Neuronal stem cell (in vitro differentiated cells): ENCODE results near the gene ERGIC2.

Experiments used
- DNase-seq: peaks from one replicate; pipeline ENCODE4 v3.0.0-alpha.2; 2013; ENCODE audit warnings: low spot score
- H2AFZ ChIP-seq: one replicate; pipeline ENCODE4 v1.6.1; 2013; ENCODE audit warnings: mild to moderate bottlenecking, low read length, inconsistent platforms
- H2AK5ac ChIP-seq: 2 replicates; pipeline ENCODE4 v1.6.1; 2013; ENCODE audit warnings: low read depth, mild to moderate bottlenecking, inconsistent platforms, low read length, moderate library complexity, mixed read lengths
- H2BK120ac ChIP-seq: 2 replicates; pipeline ENCODE4 v1.6.1; 2013; ENCODE audit warnings: low read depth, mild to moderate bottlenecking, inconsistent platforms, low read length, moderate library complexity, mixed read lengths
- H2BK12ac ChIP-seq: one replicate; pipeline ENCODE4 v1.6.1; 2013; ENCODE audit warnings: low read length, inconsistent platforms
- H2BK15ac ChIP-seq: 2 replicates; pipeline ENCODE4 v1.6.1; 2013; ENCODE audit warnings: mild to moderate bottlenecking, low read length, inconsistent platforms, mixed read lengths
- H2BK5ac ChIP-seq: one replicate; pipeline ENCODE4 v1.6.1; 2013; ENCODE audit warnings: inconsistent platforms, mild to moderate bottlenecking, low read length, moderate library complexity
- H3K14ac ChIP-seq: one replicate; pipeline ENCODE4 v1.6.1; 2013; ENCODE audit warnings: low read length, inconsistent platforms
- H3K18ac ChIP-seq: 2 replicates; pipeline ENCODE4 v1.6.1; 2013; ENCODE audit warnings: low read length, inconsistent platforms
- H3K23ac ChIP-seq: 2 replicates; pipeline ENCODE4 v1.6.1; 2013; ENCODE audit warnings: low read depth, mild to moderate bottlenecking, mixed read lengths, low read length, inconsistent platforms; ENCODE audit not compliant: poor library complexity
- H3K27ac ChIP-seq: replicated peaks from 3 replicates; pipeline ENCODE4 v1.5.1; 2013; ENCODE audit warnings: low read length, inconsistent platforms
- H3K27me3 ChIP-seq, 3 experiments: 2 replicates each; pipeline ENCODE4 v1.6.1; 2013; ENCODE audit warnings: low read length in 3 of 3, mild to moderate bottlenecking in 2 of 3, inconsistent platforms in 1 of 3, low read depth in 1 of 3, mixed read lengths in 1 of 3, moderate library complexity in 1 of 3; ENCODE audit not compliant: control insufficient read depth in 3 of 3, insufficient read depth in 3 of 3
- H3K36me3 ChIP-seq, 2 donors: replicated peaks in 1 of 2; 2 replicates each; pipeline ENCODE4 v1.6.1; 2013; ENCODE audit warnings: low read length in 2 of 2; ENCODE audit not compliant: control insufficient read depth in 2 of 2, insufficient read depth in 2 of 2
- H3K4ac ChIP-seq: 2 replicates; pipeline ENCODE4 v1.6.1; 2013; ENCODE audit warnings: inconsistent platforms, mild to moderate bottlenecking, low read length, moderate library complexity
- H3K4me1 ChIP-seq, 2 donors: 1 replicate in 1 of 2; 2 replicates in 1 of 2; pipeline ENCODE4 v1.6.1; 2013; ENCODE audit warnings: low read length in 2 of 2, low read depth in 1 of 2; ENCODE audit not compliant: control insufficient read depth in 2 of 2, insufficient read depth in 1 of 2
- H3K4me2 ChIP-seq: one replicate; pipeline ENCODE4 v1.6.1; 2013; ENCODE audit warnings: mild to moderate bottlenecking, low read length, inconsistent platforms; ENCODE audit not compliant: insufficient read depth, poor library complexity, severe bottlenecking
- H3K4me3 ChIP-seq, 2 donors: 2 replicates each; pipeline ENCODE4 v1.5.1; 2013; ENCODE audit warnings: low read length in 2 of 2, mild to moderate bottlenecking in 2 of 2, inconsistent platforms in 1 of 2, moderate library complexity in 1 of 2
- H3K79me1 ChIP-seq: one replicate; pipeline ENCODE4 v1.6.1; 2013; ENCODE audit warnings: low read depth, mild to moderate bottlenecking, inconsistent platforms, low read length, moderate library complexity
- H3K9ac ChIP-seq: one replicate; pipeline ENCODE4 v1.6.1; 2013; ENCODE audit warnings: mild to moderate bottlenecking, low read depth, low read length, inconsistent platforms; ENCODE audit not compliant: poor library complexity
- H3K9me3 ChIP-seq, 2 donors: replicated peaks in 1 of 2; 2 replicates each; pipeline versions ENCODE3 to v1.6.1; 2013; ENCODE audit warnings: low read length in 2 of 2, mild to moderate bottlenecking in 2 of 2, inconsistent platforms in 1 of 2, low read depth in 1 of 2, mixed read lengths in 1 of 2, moderate library complexity in 1 of 2; ENCODE audit not compliant: control insufficient read depth in 2 of 2, insufficient read depth in 1 of 2
- H4K8ac ChIP-seq: one replicate; pipeline ENCODE4 v1.6.1; 2013; ENCODE audit warnings: low read depth, mild to moderate bottlenecking, inconsistent platforms, low read length, moderate library complexity
- H4K91ac ChIP-seq: one replicate; pipeline ENCODE4 v1.6.1; 2013; ENCODE audit warnings: low read length, low read depth, mild to moderate bottlenecking, inconsistent platforms; ENCODE audit not compliant: poor library complexity
- WGBS, 2 donors: extraction: QIAGEN DNeasy Blood & Tissue Kit; methylation state at CpG; one replicate each; pipeline ENCODE4 v1.1.7; 2013; ENCODE audit warnings: missing lambda C conversion rate in 2 of 2, mixed read lengths in 1 of 2; ENCODE audit not compliant: insufficient read length in 2 of 2, insufficient replicate concordance in 1 of 2; ENCODE audit errors: extremely low coverage in 2 of 2; 5-methylcytosine and 5-hydroxymethylcytosine counted together

The ERGIC2 gene

DNA sequence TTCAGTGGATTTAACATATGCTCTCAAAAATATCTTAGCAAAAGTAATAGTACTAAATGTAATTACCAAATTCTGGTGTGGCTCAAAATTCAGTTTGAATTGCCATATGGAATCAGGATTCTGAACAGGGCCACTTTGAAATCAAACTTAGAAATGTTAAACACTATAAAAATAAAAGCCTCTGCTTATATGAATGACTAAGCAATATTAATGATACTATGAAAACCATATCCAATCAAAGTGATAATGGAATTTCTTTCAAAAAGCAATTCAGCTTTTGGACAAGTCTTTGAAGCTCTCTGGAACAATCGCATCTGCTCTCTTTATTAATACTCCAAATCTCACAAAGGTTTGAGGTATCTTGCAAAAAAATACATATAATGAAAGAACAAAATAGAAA is 51.6 kb downstream of the ERGIC2 start:
- Histone ChIP-seq H2AFZ (no peak overlapping the region), H3K4ac (no peak overlapping the region), H3K9ac (no peak overlapping the region), H3K18ac (no peak overlapping the region), H2AK5ac (no peak overlapping the region), H2BK12ac (no peak overlapping the region), H3K27ac (no peak overlapping the region), H4K8ac (no peak overlapping the region), H2BK5ac (no peak overlapping the region), H3K79me1 (no peaks in the 10 kb centered on the region), H3K4me2 (no peak overlapping the region), H3K9me3 (no peaks in the 10 kb centered on the region), H2BK120ac (no peak overlapping the region), H3K36me3 (peaks cover 0 to 4% of the 10 kb centered on the region in 2 donors), H3K23ac (no peak overlapping the region), H3K27me3 (no peaks in the 10 kb centered on the region), H3K14ac (no peak overlapping the region), H2BK15ac (no peak overlapping the region), H3K4me3 (no peak overlapping the region), H3K4me1 (no peaks in the 10 kb centered on the region), H4K91ac (no peak overlapping the region)
- no CpG with 5 or more reads among the region's 1 CpG for WGBS, 2 donors
- DNase-seq = no peak

DNA sequence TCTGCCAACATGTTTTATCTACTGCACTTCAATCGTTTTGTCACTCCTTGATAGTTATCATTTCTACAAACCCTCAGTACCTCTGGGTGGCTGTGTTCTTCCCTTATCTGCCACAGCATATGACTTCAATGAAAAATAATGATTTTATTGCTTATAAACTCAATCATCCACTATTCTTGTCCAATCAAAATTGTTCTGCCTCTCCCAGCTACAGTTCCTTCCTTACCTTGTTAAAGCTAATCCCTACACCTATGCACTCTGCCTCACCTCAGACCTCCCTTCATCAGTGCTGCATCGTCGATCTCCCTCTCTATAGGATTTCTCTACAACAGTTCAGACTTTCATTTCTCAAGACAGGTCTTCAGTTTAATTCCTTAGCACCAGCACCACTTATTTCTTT is 58.8 kb downstream of the ERGIC2 start:
- Histone ChIP-seq H3K18ac (no peak overlapping the region), H2AFZ (no peak overlapping the region), H3K27ac (no peak overlapping the region), H2AK5ac (no peak overlapping the region), H3K27me3 (no peaks in the 10 kb centered on the region), H3K4me1 (no peaks in the 10 kb centered on the region), H3K23ac (no peak overlapping the region), H2BK5ac (no peak overlapping the region), H3K4ac (no peak overlapping the region), H4K8ac (no peak overlapping the region), H3K79me1 (no peaks in the 10 kb centered on the region), H3K14ac (no peak overlapping the region), H2BK15ac (no peak overlapping the region), H3K4me2 (no peak overlapping the region), H2BK12ac (no peak overlapping the region), H3K4me3 (no peak overlapping the region), H4K91ac (no peak overlapping the region), H3K9ac (no peak overlapping the region), H3K36me3 (peaks cover 2 to 9% of the 10 kb centered on the region in 2 donors), H2BK120ac (no peak overlapping the region), H3K9me3 (peaks cover 2 to 9% of the 10 kb centered on the region in 2 donors)
- DNase-seq = no peak
- no CpG with 5 or more reads among the region's 3 CpGs for WGBS, 2 donors

DNA sequence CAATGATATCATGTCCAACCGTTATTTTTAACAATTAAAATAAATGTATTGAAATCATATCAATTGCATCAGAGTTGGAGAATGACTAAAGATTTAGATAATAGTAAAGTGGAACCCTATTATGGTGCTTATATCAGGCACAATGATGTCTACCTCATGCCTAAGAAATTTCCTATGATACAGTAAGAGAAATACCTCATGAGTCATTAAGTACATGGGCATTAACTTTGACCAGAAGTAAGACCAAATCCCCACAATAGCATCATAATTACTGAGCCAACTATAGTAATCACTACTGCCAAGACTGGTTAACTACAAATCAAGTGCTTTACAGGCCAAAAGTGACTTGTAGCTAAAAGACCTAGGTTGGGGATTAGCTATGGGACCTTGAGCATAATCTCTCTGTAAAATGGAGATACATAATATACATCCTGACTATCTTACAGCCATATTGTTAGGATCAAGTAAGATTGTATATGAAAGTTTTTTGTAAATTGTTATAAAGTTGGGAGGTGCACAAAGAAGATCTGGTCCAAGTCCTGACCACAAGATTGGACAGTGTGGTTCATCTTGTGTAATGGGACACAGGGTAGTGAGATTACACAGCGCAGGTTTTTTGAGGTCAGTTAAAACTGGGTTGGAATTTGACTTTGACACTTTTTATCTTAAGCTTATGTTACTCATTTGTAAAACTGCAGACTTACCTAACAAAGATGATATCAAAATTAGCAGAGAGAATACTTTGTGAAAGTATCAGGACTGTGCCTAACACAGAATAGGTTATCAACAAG is 60.5 kb downstream of the ERGIC2 start:
- no peak overlapping the region for H3K9ac ChIP-seq
- H2BK15ac ChIP-seq = no peak overlapping the region
- no peak overlapping the region for H3K27ac ChIP-seq
- H4K91ac ChIP-seq = no peak overlapping the region
- H3K4me2 ChIP-seq = no peak overlapping the region
- DNase-seq = no peak
- H3K79me1 ChIP-seq = no peaks in the 10 kb centered on the region
- no CpG with 5 or more reads among the region's 2 CpGs for WGBS, 2 donors
- H2BK120ac ChIP-seq = no peak overlapping the region
- no peaks in the 10 kb centered on the region for H3K27me3 ChIP-seq
- no peak overlapping the region for H2BK12ac ChIP-seq
- no peak overlapping the region for H4K8ac ChIP-seq
- no peak overlapping the region for H2AFZ ChIP-seq
- H3K14ac ChIP-seq = no peak overlapping the region
- no peak overlapping the region for H3K4me3 ChIP-seq
- no peak overlapping the region for H2AK5ac ChIP-seq
- H3K9me3 ChIP-seq = peaks cover 2 to 9% of the 10 kb centered on the region in 2 donors
- H3K23ac ChIP-seq = no peak overlapping the region
- no peak overlapping the region for H2BK5ac ChIP-seq
- H3K4ac ChIP-seq = no peak overlapping the region
- H3K18ac ChIP-seq = no peak overlapping the region
- peaks cover 2 to 9% of the 10 kb centered on the region in 2 donors for H3K36me3 ChIP-seq
- H3K4me1 ChIP-seq = peaks cover 0 to 6% of the 10 kb centered on the region in 2 donors

DNA sequence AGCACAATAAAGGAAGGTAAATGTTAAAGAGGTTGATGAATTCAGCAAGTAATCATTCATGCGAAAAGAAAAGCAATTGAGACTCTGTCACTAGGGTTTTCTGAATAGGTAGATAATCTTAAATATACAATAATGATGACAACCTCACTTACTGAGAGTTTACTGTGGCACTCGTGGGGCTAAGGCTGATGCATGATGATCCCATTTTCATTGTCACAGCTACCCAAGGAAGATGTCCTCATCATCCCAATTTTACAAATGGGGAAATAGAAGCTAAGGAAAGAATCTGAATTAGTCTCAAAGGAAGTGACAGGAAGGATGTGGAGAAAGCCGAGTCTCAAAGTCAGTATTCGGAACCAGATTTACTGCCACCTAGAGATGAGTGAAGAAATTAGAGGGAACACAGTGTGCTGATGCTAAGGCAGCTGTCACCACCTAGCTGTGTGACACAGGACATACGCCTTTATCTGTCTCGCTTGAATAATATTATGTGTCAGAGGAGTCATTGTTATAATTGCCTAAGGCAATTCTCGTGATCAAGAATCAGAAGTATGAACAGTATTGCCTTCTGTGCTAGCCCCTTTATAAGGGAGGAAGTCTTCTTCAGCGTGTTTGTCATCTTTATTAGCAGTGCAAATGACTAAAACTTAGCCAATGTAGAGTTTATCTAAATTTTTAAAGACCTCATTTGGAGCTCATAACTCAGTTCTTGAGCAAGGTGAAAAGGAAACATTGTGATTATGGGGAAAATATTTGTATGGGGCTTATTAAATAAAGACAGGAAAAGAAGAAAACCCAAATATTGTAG is 63.2 kb downstream of the ERGIC2 start:
- H3K14ac ChIP-seq = no peak overlapping the region
- DNase-seq = peak; percentile 21
- H2BK120ac ChIP-seq = no peak overlapping the region
- H3K4me3 ChIP-seq = no peak overlapping the region
- peaks cover 2 to 8% of the 10 kb centered on the region in 2 donors for H3K36me3 ChIP-seq
- WGBS, 2 donors = no CpG with 5 or more reads among the region's 8 CpGs
- H3K27ac ChIP-seq = no peak overlapping the region
- no peak overlapping the region for H2BK12ac ChIP-seq
- no peak overlapping the region for H3K23ac ChIP-seq
- no peak overlapping the region for H3K4ac ChIP-seq
- H3K27me3 ChIP-seq = no peaks in the 10 kb centered on the region
- H3K4me2 ChIP-seq = no peak overlapping the region
- H4K8ac ChIP-seq = no peak overlapping the region
- no peak overlapping the region for H3K18ac ChIP-seq
- no peak overlapping the region for H2BK15ac ChIP-seq
- peaks cover 0 to 3% of the 10 kb centered on the region in 2 donors for H3K9me3 ChIP-seq
- H3K9ac ChIP-seq = no peak overlapping the region
- no peak overlapping the region for H4K91ac ChIP-seq
- peaks cover 0 to 10% of the 10 kb centered on the region in 2 donors for H3K4me1 ChIP-seq
- no peak overlapping the region for H2BK5ac ChIP-seq
- H3K79me1 ChIP-seq = no peaks in the 10 kb centered on the region
- no peak overlapping the region for H2AFZ ChIP-seq
- no peak overlapping the region for H2AK5ac ChIP-seq
